ENCODE data around the gene TRUB2. TPM values are rescaled to one million over a fixed set of nuclear protein-coding genes. Genes with fewer than 3 reads are reported as not detected.

TRUB2 gene
- polyA plus RNA-seq (2012; ENCODE audit: missing spikeins): 24.5 TPM

- FAIRE-seq: peak; percentile 78
- TF ChIP-seq POLR2AphosphoS5 (IDR thresholded peaks at IDR 0.05; ENCODE audit: low read depth, low read length): peak; percentile 79; the same call in 1 of the 2 replicates
- peak; percentile 48 for TF ChIP-seq TAF1 (IDR thresholded peaks at IDR 0.05; ENCODE audit: borderline replicate concordance, low read depth, low read length)
- peak; percentile 78 for TF ChIP-seq POLR2A (IDR thresholded peaks at IDR 0.05; ENCODE audit: low read depth, low read length)
- peak; percentile 90 for DNase-seq (ENCODE audit: insufficient read length)
Measured at GRCh38 chr9:128322404-128323211, at the start of gene TRUB2, which contains the start of gene COQ4. Gene TRUB2 (minus strand): TSS chr9:128322447. CDS start chr9:128322408, 39 bp downstream. Gene COQ4 (plus strand): TSS chr9:128322839. CDS start chr9:128322859, 20 bp downstream.

DNA sequence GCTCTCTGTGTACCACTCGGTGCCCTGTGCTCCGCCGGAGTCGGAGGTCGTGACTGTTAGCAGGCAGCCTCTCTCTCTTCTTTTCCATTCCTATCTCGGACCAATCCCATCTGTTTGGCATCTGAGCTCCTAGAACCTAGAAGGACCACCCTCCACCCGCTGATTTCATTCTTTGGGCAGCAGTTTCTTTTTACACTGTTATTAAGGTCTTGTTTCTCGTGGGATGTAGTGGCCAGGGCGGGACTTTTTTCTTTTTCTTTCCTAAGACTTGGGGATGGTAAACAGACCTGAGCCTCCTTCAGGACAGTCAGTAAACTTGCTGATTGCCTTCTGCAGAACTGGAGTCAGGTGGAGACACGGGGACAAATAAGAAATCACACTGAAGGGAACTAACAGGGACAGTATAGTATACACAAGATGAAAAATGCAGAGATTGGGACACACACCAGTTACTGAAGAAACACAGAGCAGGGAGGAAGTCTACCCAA, 49.4 kb upstream of the TRUB2 start:
- FAIRE-seq (no peak), DNase-seq (ENCODE audit: insufficient read length) (no peak)
- no peak for TF ChIP-seq POLR2AphosphoS5 (IDR thresholded peaks at IDR 0.05; ENCODE audit: low read depth, low read length)
- no peak for TF ChIP-seq TAF1 (IDR thresholded peaks at IDR 0.05; ENCODE audit: borderline replicate concordance, low read depth, low read length)
- no peak for TF ChIP-seq POLR2A (IDR thresholded peaks at IDR 0.05; ENCODE audit: low read depth, low read length)

GRCh38 chr9:128370752-128371629, 48.7 kb upstream of the TRUB2 start, which contains the start of gene URM1:
Gene URM1 (plus strand): TSS chr9:128371374. CDS start chr9:128371381, 7 bp downstream.
- TF ChIP-seq TAF1 (IDR thresholded peaks at IDR 0.05; ENCODE audit: borderline replicate concordance, low read depth, low read length) (peak; percentile 84), POLR2AphosphoS5 (IDR thresholded peaks at IDR 0.05; ENCODE audit: low read depth, low read length) (peak; percentile 84), POLR2A (IDR thresholded peaks at IDR 0.05; ENCODE audit: low read depth, low read length) (peak; percentile 80)
- peak; percentile 97 for DNase-seq (ENCODE audit: insufficient read length)
- FAIRE-seq: peak; percentile 86

GRCh38 chr9:128370367-128370751, 48.1 kb upstream of the TRUB2 start:
- TF ChIP-seq POLR2A (IDR thresholded peaks at IDR 0.05; ENCODE audit: low read depth, low read length): no peak
- no peak for TF ChIP-seq POLR2AphosphoS5 (IDR thresholded peaks at IDR 0.05; ENCODE audit: low read depth, low read length)
- TF ChIP-seq TAF1 (IDR thresholded peaks at IDR 0.05; ENCODE audit: borderline replicate concordance, low read depth, low read length): no peak
- DNase-seq (ENCODE audit: insufficient read length) (no peak), FAIRE-seq (no peak)

GRCh38 chr9:128369024-128369706, 46.9 kb upstream of the TRUB2 start:
- TF ChIP-seq TAF1 (IDR thresholded peaks at IDR 0.05; ENCODE audit: borderline replicate concordance, low read depth, low read length): no peak
- no peak for DNase-seq (ENCODE audit: insufficient read length)
- FAIRE-seq: no peak

- no peak for DNase-seq (ENCODE audit: insufficient read length)
- TF ChIP-seq POLR2A (IDR thresholded peaks at IDR 0.05; ENCODE audit: low read depth, low read length) (no peak), TAF1 (IDR thresholded peaks at IDR 0.05; ENCODE audit: borderline replicate concordance, low read depth, low read length) (no peak), POLR2AphosphoS5 (IDR thresholded peaks at IDR 0.05; ENCODE audit: low read depth, low read length) (no peak)
- no peak for FAIRE-seq
Measured at GRCh38 chr9:128365525-128365924, 43.3 kb upstream of the TRUB2 start.

- FAIRE-seq (no peak), DNase-seq (ENCODE audit: insufficient read length) (no peak)
- no peak for TF ChIP-seq POLR2AphosphoS5 (IDR thresholded peaks at IDR 0.05; ENCODE audit: low read depth, low read length)
- no peak for TF ChIP-seq TAF1 (IDR thresholded peaks at IDR 0.05; ENCODE audit: borderline replicate concordance, low read depth, low read length)
- no peak for TF ChIP-seq POLR2A (IDR thresholded peaks at IDR 0.05; ENCODE audit: low read depth, low read length)
Measured at GRCh38 chr9:128362774-128363173, 40.5 kb upstream of the TRUB2 start.

DNA sequence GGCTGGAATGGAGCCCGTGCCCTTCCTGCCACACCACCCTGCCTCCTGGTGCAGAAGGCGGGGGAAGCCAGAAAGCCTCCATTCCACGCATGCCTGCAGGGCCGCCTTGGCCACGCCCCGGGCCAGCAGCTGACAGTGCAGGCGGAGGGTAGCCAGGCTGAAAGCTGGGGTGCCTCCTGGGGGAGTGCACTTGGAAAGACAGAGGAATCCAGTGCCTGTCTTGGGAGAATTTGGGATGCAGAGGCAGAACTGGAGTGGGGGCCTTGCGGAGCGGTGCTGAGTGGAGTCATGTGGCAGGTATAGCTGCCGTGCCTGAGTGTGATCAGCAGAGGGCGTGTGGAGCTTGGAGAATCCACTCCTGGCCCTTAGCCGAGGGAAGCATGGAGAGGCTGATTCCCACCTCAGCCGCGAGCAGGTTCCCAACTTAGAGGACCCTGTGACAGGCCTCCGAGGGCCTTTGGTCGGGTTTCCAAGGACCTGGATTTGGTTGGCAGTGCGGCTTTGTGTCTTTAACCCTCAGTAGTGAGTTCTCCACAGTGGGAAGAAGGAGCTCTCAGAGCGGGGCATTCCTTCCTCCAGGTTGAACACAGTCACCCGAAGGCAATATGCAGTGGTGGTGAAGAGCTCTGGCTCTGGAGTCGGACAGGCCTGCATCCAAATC, 39.9 kb upstream of the TRUB2 start:
- FAIRE-seq (peak; percentile 82), DNase-seq (ENCODE audit: insufficient read length) (peak; percentile 77)
- TF ChIP-seq POLR2AphosphoS5 (IDR thresholded peaks at IDR 0.05; ENCODE audit: low read depth, low read length) (no peak), POLR2A (IDR thresholded peaks at IDR 0.05; ENCODE audit: low read depth, low read length) (no peak; the same call in 1 of the 2 replicates), TAF1 (IDR thresholded peaks at IDR 0.05; ENCODE audit: borderline replicate concordance, low read depth, low read length) (no peak)

GRCh38 chr9:128361296-128361985, 39.2 kb upstream of the TRUB2 start:
- FAIRE-seq (no peak), DNase-seq (ENCODE audit: insufficient read length) (no peak)
- TF ChIP-seq POLR2A (IDR thresholded peaks at IDR 0.05; ENCODE audit: low read depth, low read length): no peak
- TF ChIP-seq TAF1 (IDR thresholded peaks at IDR 0.05; ENCODE audit: borderline replicate concordance, low read depth, low read length): no peak
- no peak for TF ChIP-seq POLR2AphosphoS5 (IDR thresholded peaks at IDR 0.05; ENCODE audit: low read depth, low read length)

GRCh38 chr9:128360826-128361225, 38.6 kb upstream of the TRUB2 start:
- TF ChIP-seq TAF1 (IDR thresholded peaks at IDR 0.05; ENCODE audit: borderline replicate concordance, low read depth, low read length) (no peak), POLR2A (IDR thresholded peaks at IDR 0.05; ENCODE audit: low read depth, low read length) (no peak), POLR2AphosphoS5 (IDR thresholded peaks at IDR 0.05; ENCODE audit: low read depth, low read length) (no peak)
- no peak for DNase-seq (ENCODE audit: insufficient read length)
- no peak for FAIRE-seq

Data from GM12892 (cell line).